HepG2 (cell line): Measurements from ENCODE around the gene CYP46A1. TPM values are rescaled to one million over a fixed set of nuclear protein-coding genes. Genes with fewer than 3 reads are reported as not detected.
A peak's percentile ranks its signal among the peaks of the same experiment; 100 is the strongest.

Source experiments
- CBX5 ChIP-seq: sonication (generic); formaldehyde crosslinking; IDR thresholded peaks from 2 replicates; pipeline ENCODE4 v1.4.0; 2020; ENCODE audit warnings: missing genetic modification reagents, borderline replicate concordance
- CERS6 ChIP-seq: sonication (generic); formaldehyde crosslinking; IDR thresholded peaks from 2 replicates; pipeline ENCODE4 v1.5.0; 2020; ENCODE audit warnings: missing genetic modification reagents
- CHCHD3 ChIP-seq: sonication (generic); formaldehyde crosslinking; IDR thresholded peaks from 2 replicates; pipeline ENCODE4 v1.8.0; 2022; ENCODE audit warnings: mild to moderate bottlenecking, missing genetic modification reagents, moderate library complexity
- DNMT3B ChIP-seq: conservative IDR thresholded peaks from 2 replicates; pipeline ENCODE4 v1.6.1; 2016; ENCODE audit warnings: missing biosample characterization, control low read depth
- GRHL1 ChIP-seq: sonication (generic); formaldehyde crosslinking; conservative IDR thresholded peaks from 2 replicates; pipeline ENCODE4 v1.8.0; 2022; ENCODE audit warnings: missing genetic modification reagents
- HDAC6 ChIP-seq: fragments of 200-600 bp; sonication (generic); IDR thresholded peaks from 2 replicates; pipeline ENCODE4 v1.7.0; 2017; ENCODE audit warnings: mild to moderate bottlenecking, antibody characterized with exemption, low read length, low read depth
- KDM6A ChIP-seq: IDR thresholded peaks from 2 replicates; pipeline ENCODE4 v1.6.1; 2016; ENCODE audit warnings: low read depth
- KLF11 ChIP-seq: IDR thresholded peaks from 2 replicates; pipeline ENCODE4 v1.6.1; 2016; ENCODE audit warnings: missing compliant biosample characterization
- KLF6 ChIP-seq: IDR thresholded peaks from 2 replicates; pipeline ENCODE4 v1.8.0; 2016; ENCODE audit warnings: missing biosample characterization, missing genetic modification reagents
- MAX ChIP-seq: IDR thresholded peaks from 2 replicates; pipeline ENCODE4 v1.6.1; 2012; ENCODE audit warnings: inconsistent platforms
- MEF2D ChIP-seq: sonication (generic); formaldehyde crosslinking; IDR thresholded peaks from 2 replicates; pipeline ENCODE4 v1.5.1; 2020; ENCODE audit warnings: mild to moderate bottlenecking, missing genetic modification reagents
- NFE2L2 ChIP-seq: fragments of 150-350 bp; IDR thresholded peaks from 2 replicates; pipeline ENCODE4 v1.6.1; 2014; ENCODE audit warnings: low read length
- NFKB2 ChIP-seq: sonication (generic); formaldehyde crosslinking; IDR thresholded peaks from 2 replicates; pipeline ENCODE4 v1.4.0; 2020; ENCODE audit warnings: missing genetic modification reagents, borderline replicate concordance
- ONECUT2 ChIP-seq: sonication (generic); formaldehyde crosslinking; IDR thresholded peaks from 2 replicates; pipeline ENCODE4 v1.4.0; 2020; ENCODE audit warnings: missing genetic modification reagents
- POGZ ChIP-seq: sonication (generic); formaldehyde crosslinking; IDR thresholded peaks from 2 replicates; pipeline ENCODE4 v1.4.0; 2020; ENCODE audit warnings: mild to moderate bottlenecking, missing genetic modification reagents
- RAD21 ChIP-seq: fragments of 450-650 bp; formaldehyde crosslinking; IDR thresholded peaks from 2 replicates; pipeline ENCODE4 v1.5.0; 2020; ENCODE audit warnings: mild to moderate bottlenecking
- SRF ChIP-seq: IDR thresholded peaks from 2 replicates; pipeline ENCODE4 v1.6.1; 2011; ENCODE audit warnings: mild to moderate bottlenecking, low read depth, low read length, moderate library complexity
- TBX2 ChIP-seq: sonication (generic); formaldehyde crosslinking; IDR thresholded peaks from 2 replicates; pipeline ENCODE4 v1.5.0; 2020; ENCODE audit warnings: missing genetic modification reagents, mild to moderate bottlenecking, borderline replicate concordance
- TFE3 ChIP-seq: IDR thresholded peaks from 2 replicates; pipeline ENCODE4 v1.6.1; 2016
- ZBTB21 ChIP-seq: sonication (generic); formaldehyde crosslinking; IDR thresholded peaks from 2 replicates; pipeline ENCODE4 v1.4.0; 2020; ENCODE audit warnings: missing genetic modification reagents
- ZKSCAN8 ChIP-seq: IDR thresholded peaks from 2 replicates; pipeline ENCODE4 v1.6.1; 2016; ENCODE audit warnings: borderline replicate concordance, missing genetic modification reagents, missing compliant biosample characterization
- ZNF230 ChIP-seq: sonication (generic); formaldehyde crosslinking; IDR thresholded peaks from 2 replicates; pipeline ENCODE4 v1.4.0; 2020; ENCODE audit warnings: mild to moderate bottlenecking, missing genetic modification reagents
- ZNF296 ChIP-seq: sonication (generic); formaldehyde crosslinking; conservative IDR thresholded peaks from 2 replicates; pipeline ENCODE4 v1.5.0; 2020; ENCODE audit warnings: mild to moderate bottlenecking, missing genetic modification reagents
- ZNF558 ChIP-seq: sonication (generic); formaldehyde crosslinking; IDR thresholded peaks from 2 replicates; pipeline ENCODE4 v1.9.0; 2022; ENCODE audit warnings: mild to moderate bottlenecking, missing genetic modification reagents, borderline replicate concordance
- ZNF674 ChIP-seq: sonication (generic); formaldehyde crosslinking; IDR thresholded peaks from 2 replicates; pipeline ENCODE4 v1.5.0; 2020; ENCODE audit warnings: low read depth, mild to moderate bottlenecking, missing genetic modification reagents
- ZNF740 ChIP-seq: sonication (generic); formaldehyde crosslinking; IDR thresholded peaks from 2 replicates; pipeline ENCODE4 v1.4.0; 2020; ENCODE audit warnings: missing genetic modification reagents
- ZNF891 ChIP-seq: sonication (generic); formaldehyde crosslinking; IDR thresholded peaks from 2 replicates; pipeline ENCODE4 v1.5.0; 2020; ENCODE audit warnings: mild to moderate bottlenecking, missing genetic modification reagents
- polyA plus RNA-seq, 8 experiments: library from polyadenylated mRNA; depleted of rRNA in 3 of 8; stranded (reverse) in 7 of 8; unstranded in 1 of 8; fragments of >200 nt; fragmentation: Illumina TruSeq in 4 of 8; extraction: Trizol in 4 of 8; gene quantifications; 2 replicates each; pipeline versions ENCODE4 v1.2.1 to v1.2.3, GENCODE V29; 2011 to 2016; ENCODE audit warnings: low read depth in 4 of 8, missing spikeins in 1 of 8, mixed read lengths in 1 of 8; ENCODE audit not compliant: insufficient read depth in 1 of 8
- total RNA-seq, 5 experiments: library from RNA; depleted of rRNA; stranded (reverse); fragments of >200 nt; fragmentation: Illumina TruSeq; extraction: Trizol; gene quantifications; 2 replicates each; pipeline ENCODE4 v1.2.3, GENCODE V29; 2016; ENCODE audit warnings: low read depth in 1 of 5

The CYP46A1 gene
- total and polyA plus RNA-seq, 2 of the 13 experiments (the other 11 are each of a cell fraction or from before 2014, with no cell fraction given): not detected

GRCh38 chr14:99729991-99730875, 46.1 kb downstream of the CYP46A1 start (continued):
- no peak for TF ChIP-seq CERS6
- TF ChIP-seq ONECUT2 (CRISPR knock-in tag): no peak
- TF ChIP-seq ZNF230 (CRISPR knock-in tag): 0 out of 2 replicates have a peak, but pooled peaks have one; percentile 40
- TF ChIP-seq ZNF674 (CRISPR knock-in tag): no peak
- TF ChIP-seq KLF11 (CRISPR knock-in tag): no peak
- TF ChIP-seq TBX2: peak; percentile 72
- TF ChIP-seq NFKB2 (CRISPR knock-in tag): no peak; the same call in 1 of the 2 replicates
- TF ChIP-seq POGZ (CRISPR knock-in tag): 0 out of 2 replicates have a peak, but pooled peaks have one; percentile 49
- TF ChIP-seq ZNF558: no peak
- TF ChIP-seq CBX5 (CRISPR knock-in tag): no peak
- TF ChIP-seq HDAC6: no peak
- no peak for TF ChIP-seq NFE2L2
- TF ChIP-seq ZNF740 (CRISPR knock-in tag): no peak
- TF ChIP-seq TFE3 (CRISPR knock-in tag): no peak
- TF ChIP-seq ZNF891 (CRISPR knock-in tag): peak; percentile 100
- TF ChIP-seq MEF2D (CRISPR knock-in tag): no peak
- no peak for TF ChIP-seq ZKSCAN8 (CRISPR knock-in tag)
- TF ChIP-seq KDM6A (CRISPR knock-in tag): peak; percentile 87
- peak; percentile 96 for TF ChIP-seq RAD21 (CRISPR knock-in tag)
- no peak for TF ChIP-seq ZNF296 (CRISPR knock-in tag)
- TF ChIP-seq GRHL1: no peak
- TF ChIP-seq MAX: peak; percentile 65; the same call in 1 of the 2 replicates
- no peak for TF ChIP-seq SRF
- TF ChIP-seq KLF6 (CRISPR knock-in tag): no peak
- no peak for TF ChIP-seq DNMT3B (CRISPR knock-in tag)
- TF ChIP-seq ZBTB21: no peak
- TF ChIP-seq CHCHD3 (CRISPR knock-in tag): no peak
